Measurements from ENCODE around the gene GARS1. TPM values are rescaled to one million over a fixed set of nuclear protein-coding genes. Genes with fewer than 3 reads are reported as not detected.

GARS1 gene
- total and polyA plus RNA-seq, 2 experiments from 2014 or later = 313 to 471 TPM

GRCh38 chr7:30656006-30656957 is 61.6 kb downstream of the GARS1 start:
- Histone ChIP-seq H3K79me2 (ENCODE audit: insufficient read depth) (no peaks in the 10 kb centered on the region), H3K9ac (no peak overlapping the region), H3K36me3 (ENCODE audit: low read depth) (no peaks in the 10 kb centered on the region), H3K4me1 (ENCODE audit: insufficient read depth) (no peaks in the 10 kb centered on the region), H3F3A (ENCODE audit: insufficient read depth) (no peaks in the 10 kb centered on the region), H3K27ac (no peak overlapping the region), H3K4me2 (ENCODE audit: unreplicated experiment) (no peak overlapping the region), H3K4me3 (no peak overlapping the region), H2AFZ (no peak overlapping the region), H3K27me3 (replicated peaks; ENCODE audit: insufficient read depth) (no peaks in the 10 kb centered on the region), H3K9me3 (ENCODE audit: low read depth) (no peaks in the 10 kb centered on the region), H4K20me1 (ENCODE audit: insufficient read depth) (no peaks in the 10 kb centered on the region), H3K9me2 (ENCODE audit: insufficient read depth) (no peaks in the 10 kb centered on the region)
- TF ChIP-seq EZH2 (IDR thresholded peaks at IDR 0.05; ENCODE audit: insufficient read depth, poor library complexity, severe bottlenecking) (no peak), EZH2phosphoT487 (IDR thresholded peaks at IDR 0.05; ENCODE audit: insufficient read depth, low read depth) (no peak)
- 63 to 66% methylated on average over 15 to 21 of the region's 21 CpGs for WGBS, 2 experiments (ENCODE audit: low coverage in 1 of 2, low lambda C conversion rate in 2 of 2, missing lambda C conversion rate in 2 of 2)
- no peak for DNase-seq
- in situ Hi-C loops (cut with MboI) = no loop called here

- H3K27me3 ChIP-seq (replicated peaks; ENCODE audit: insufficient read depth) = no peaks in the 10 kb centered on the region
- H3K4me2 ChIP-seq (ENCODE audit: unreplicated experiment) = no peak overlapping the region
- H3K27ac ChIP-seq = no peak overlapping the region
- TF ChIP-seq EZH2 (IDR thresholded peaks at IDR 0.05; ENCODE audit: insufficient read depth, poor library complexity, severe bottlenecking) (no peak), EZH2phosphoT487 (IDR thresholded peaks at IDR 0.05; ENCODE audit: insufficient read depth, low read depth) (no peak)
- no peak for DNase-seq
- H3K36me3 ChIP-seq (ENCODE audit: low read depth) = no peaks in the 10 kb centered on the region
- H3K79me2 ChIP-seq (ENCODE audit: insufficient read depth) = no peaks in the 10 kb centered on the region
- H3K9me3 ChIP-seq (ENCODE audit: low read depth) = no peaks in the 10 kb centered on the region
- no peak overlapping the region for H3K9ac ChIP-seq
- H3K4me3 ChIP-seq = no peak overlapping the region
- in situ Hi-C loops (cut with MboI) = no loop called here
- no peaks in the 10 kb centered on the region for H4K20me1 ChIP-seq (ENCODE audit: insufficient read depth)
- H3F3A ChIP-seq (ENCODE audit: insufficient read depth) = no peaks in the 10 kb centered on the region
- WGBS, 2 experiments (ENCODE audit: low coverage in 1 of 2, low lambda C conversion rate in 2 of 2, missing lambda C conversion rate in 2 of 2) = 54 to 89% methylated on average over 2 of the region's 2 CpGs
- H2AFZ ChIP-seq = no peak overlapping the region
- H3K4me1 ChIP-seq (ENCODE audit: insufficient read depth) = no peaks in the 10 kb centered on the region
- no peaks in the 10 kb centered on the region for H3K9me2 ChIP-seq (ENCODE audit: insufficient read depth)
Measured at GRCh38 chr7:30657131-30657530, 62.5 kb downstream of the GARS1 start.

GRCh38 chr7:30658479-30659074 is 63.9 kb downstream of the GARS1 start:
- no peak for DNase-seq
- Histone ChIP-seq H3K4me1 (ENCODE audit: insufficient read depth) (no peaks in the 10 kb centered on the region), H3K27ac (no peak overlapping the region), H4K20me1 (ENCODE audit: insufficient read depth) (no peaks in the 10 kb centered on the region), H3K9me2 (ENCODE audit: insufficient read depth) (no peaks in the 10 kb centered on the region), H3F3A (ENCODE audit: insufficient read depth) (no peaks in the 10 kb centered on the region), H3K9ac (no peak overlapping the region), H3K9me3 (ENCODE audit: low read depth) (no peaks in the 10 kb centered on the region), H3K27me3 (replicated peaks; ENCODE audit: insufficient read depth) (0 out of 2 replicates have a peak, but pooled peaks cover 5% of the 10 kb centered on the region), H3K4me2 (ENCODE audit: unreplicated experiment) (no peak overlapping the region), H3K36me3 (ENCODE audit: low read depth) (no peaks in the 10 kb centered on the region), H3K79me2 (ENCODE audit: insufficient read depth) (no peaks in the 10 kb centered on the region), H3K4me3 (no peak overlapping the region), H2AFZ (no peak overlapping the region)
- in situ Hi-C loops (cut with MboI) = no loop called here
- WGBS, 2 experiments (ENCODE audit: low coverage in 1 of 2, low lambda C conversion rate in 2 of 2, missing lambda C conversion rate in 2 of 2) = 41 to 54% methylated on average over 3 of the region's 3 CpGs
- TF ChIP-seq EZH2 (IDR thresholded peaks at IDR 0.05; ENCODE audit: insufficient read depth, poor library complexity, severe bottlenecking) (no peak), EZH2phosphoT487 (IDR thresholded peaks at IDR 0.05; ENCODE audit: insufficient read depth, low read depth) (no peak)

DNA sequence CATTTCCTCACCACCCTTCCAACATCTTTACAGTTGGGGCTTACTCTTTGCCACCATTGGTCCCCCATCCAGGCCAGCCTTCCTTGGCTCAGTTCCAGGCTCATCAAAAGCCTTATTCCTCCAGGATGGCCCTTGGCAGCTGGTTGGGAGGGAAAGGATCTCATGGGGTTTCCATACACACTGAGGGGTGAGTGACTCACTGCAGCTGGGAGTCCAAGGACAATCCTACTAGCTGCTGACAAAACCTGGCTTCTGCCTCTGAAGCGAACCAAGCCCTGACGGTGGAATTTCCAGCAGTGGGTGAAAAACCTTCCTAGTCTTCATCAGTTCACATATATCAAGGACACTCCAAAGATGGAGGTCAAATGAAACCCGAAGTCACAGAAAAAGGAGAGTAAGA is 64.6 kb downstream of the GARS1 start:
- Histone ChIP-seq H3K27ac (no peak overlapping the region), H3K9ac (no peak overlapping the region), H3K9me3 (ENCODE audit: low read depth) (no peaks in the 10 kb centered on the region), H3K4me1 (ENCODE audit: insufficient read depth) (no peaks in the 10 kb centered on the region), H3K79me2 (ENCODE audit: insufficient read depth) (no peaks in the 10 kb centered on the region), H3K9me2 (ENCODE audit: insufficient read depth) (no peaks in the 10 kb centered on the region), H3K36me3 (ENCODE audit: low read depth) (no peaks in the 10 kb centered on the region), H3K27me3 (replicated peaks; ENCODE audit: insufficient read depth) (0 out of 2 replicates have a peak, but pooled peaks cover 12% of the 10 kb centered on the region), H2AFZ (no peak overlapping the region), H4K20me1 (ENCODE audit: insufficient read depth) (no peaks in the 10 kb centered on the region), H3K4me2 (ENCODE audit: unreplicated experiment) (no peak overlapping the region), H3F3A (ENCODE audit: insufficient read depth) (no peaks in the 10 kb centered on the region), H3K4me3 (no peak overlapping the region)
- in situ Hi-C loops (cut with MboI) = no loop called here
- WGBS, 2 experiments (ENCODE audit: low coverage in 1 of 2, low lambda C conversion rate in 2 of 2, missing lambda C conversion rate in 2 of 2) = 48 to 54% methylated on average over 3 of the region's 3 CpGs
- no peak for TF ChIP-seq EZH2 (IDR thresholded peaks at IDR 0.05; ENCODE audit: insufficient read depth, poor library complexity, severe bottlenecking)
- TF ChIP-seq EZH2phosphoT487 (IDR thresholded peaks at IDR 0.05; ENCODE audit: insufficient read depth, low read depth) = no peak
- DNase-seq = peak; percentile 18
